ENCODE measurements around the gene PAPPA.

PAPPA gene

GRCh38 chr9:116223926-116224325 lies 70.3 kb downstream of the PAPPA start:
- no peak for TF ChIP-seq CTCF (conservative IDR thresholded peaks at IDR 0.05; ENCODE audit: low read depth, low read length)
- DNase-seq (ENCODE audit: low read depth): no peak

GRCh38 chr9:116230051-116230632 lies 76.6 kb downstream of the PAPPA start:
- no peak overlapping the region for H3K4me3 ChIP-seq (ENCODE audit: low read depth, low read length)
- TF ChIP-seq CTCF (conservative IDR thresholded peaks at IDR 0.05; ENCODE audit: low read depth, low read length): no peak
- DNase-seq (ENCODE audit: low read depth): no peak

More at GRCh38 chr9:116223926-116224325, 70.3 kb downstream of the PAPPA start:
- no peak overlapping the region for H3K4me3 ChIP-seq (ENCODE audit: low read depth, low read length)

GRCh38 chr9:116232424-116233159 lies 79.0 kb downstream of the PAPPA start:
- no peak overlapping the region for H3K4me3 ChIP-seq (ENCODE audit: low read depth, low read length)
- peak; percentile 34 for DNase-seq (ENCODE audit: low read depth)
- TF ChIP-seq CTCF (conservative IDR thresholded peaks at IDR 0.05; ENCODE audit: low read depth, low read length): no peak

- no peak for TF ChIP-seq CTCF (conservative IDR thresholded peaks at IDR 0.05; ENCODE audit: low read depth, low read length)
- no peak overlapping the region for H3K4me3 ChIP-seq (ENCODE audit: low read depth, low read length)
- DNase-seq (ENCODE audit: low read depth): no peak
Measured at GRCh38 chr9:116233160-116233530, 79.6 kb downstream of the PAPPA start.

- no peak for TF ChIP-seq CTCF (conservative IDR thresholded peaks at IDR 0.05; ENCODE audit: low read depth, low read length)
- H3K4me3 ChIP-seq (ENCODE audit: low read depth, low read length): no peak overlapping the region
- DNase-seq (ENCODE audit: low read depth): peak; percentile 97
Measured at GRCh38 chr9:116234081-116234480, 80.5 kb downstream of the PAPPA start.

GRCh38 chr9:116236979-116237378 lies 83.4 kb downstream of the PAPPA start:
- no peak for TF ChIP-seq CTCF (conservative IDR thresholded peaks at IDR 0.05; ENCODE audit: low read depth, low read length)

GRCh38 chr9:116237456-116237855 lies 83.9 kb downstream of the PAPPA start:
- no peak for DNase-seq (ENCODE audit: low read depth)
- TF ChIP-seq CTCF (conservative IDR thresholded peaks at IDR 0.05; ENCODE audit: low read depth, low read length): no peak
- no peak overlapping the region for H3K4me3 ChIP-seq (ENCODE audit: low read depth, low read length)

More at GRCh38 chr9:116236979-116237378, 83.4 kb downstream of the PAPPA start:
- no peak overlapping the region for H3K4me3 ChIP-seq (ENCODE audit: low read depth, low read length)
- DNase-seq (ENCODE audit: low read depth): no peak

Measured in choroid plexus epithelial cell (primary cell).